ENCODE data around the gene JARID2.

GRCh38 chr6:15420959-15421438 is 175.1 kb downstream of the JARID2 start:
- no peak for TF ChIP-seq POLR2AphosphoS5 (IDR thresholded peaks at IDR 0.05; ENCODE audit: low read depth, low read length)
- no peak for TF ChIP-seq BRCA1 (IDR thresholded peaks at IDR 0.05; ENCODE audit: low read depth, low read length)
- TF ChIP-seq CTCF (IDR thresholded peaks at IDR 0.05; ENCODE audit: control extremely low read depth in 1 of 3, insufficient read depth in 1 of 3, low read depth in 1 of 3, low read length in 3 of 3): no peak
- TF ChIP-seq BCL11A (IDR thresholded peaks at IDR 0.05; ENCODE audit: low read depth in 2 of 2, low read length in 2 of 2): no peak
- no peak for TF ChIP-seq POLR2A (IDR thresholded peaks at IDR 0.05; ENCODE audit: control extremely low read depth in 1 of 2, low read depth in 2 of 2, low read length in 2 of 2)
- no peak for TF ChIP-seq MAX (IDR thresholded peaks at IDR 0.05)
